ENCODE measurements around the gene CTDNEP1. TPM values are rescaled to one million over a fixed set of nuclear protein-coding genes. Genes with fewer than 3 reads are reported as not detected.
"Not testable (repeated sequence)": the region's sequence is repeated elsewhere in the genome, so short reads cannot be mapped to it uniquely, and the experiment has no call there.

Gene CTDNEP1
- total RNA-seq, 1 donor from 2014 or later: 73.5 TPM

GRCh38 chr17:7249214-7249613 is 2.3 kb downstream of the CTDNEP1 start:
- DNase-seq (ENCODE audit: extremely low read depth, low read depth, low spot score): no peak

- DNase-seq (ENCODE audit: extremely low read depth, low read depth, low spot score): no peak
These were observed 2.7 kb downstream of the CTDNEP1 start for GRCh38 chr17:7248796-7249195.

GRCh38 chr17:7246779-7247178 is 4.8 kb downstream of the CTDNEP1 start:
- no peak for DNase-seq (ENCODE audit: extremely low read depth, low read depth, low spot score)

- DNase-seq (ENCODE audit: extremely low read depth, low read depth, low spot score): not testable (repeated sequence)
These were observed 7.7 kb downstream of the CTDNEP1 start for GRCh38 chr17:7243838-7244237.

GRCh38 chr17:7243453-7243729 is 8.1 kb downstream of the CTDNEP1 start:
- no peak for DNase-seq (ENCODE audit: extremely low read depth, low read depth, low spot score)

GRCh38 chr17:7242717-7243452 is 8.6 kb downstream of the CTDNEP1 start:
- peak; percentile 96 for DNase-seq (ENCODE audit: extremely low read depth, low read depth, low spot score)

GRCh38 chr17:7241783-7242716 is 9.5 kb downstream of the CTDNEP1 start, which contains the start of gene GABARAP:
TSS of gene GABARAP (minus strand) at chr17:7242449. CDS start at chr17:7242330, 119 bp downstream.
- peak; percentile 70 for DNase-seq (ENCODE audit: extremely low read depth, low read depth, low spot score)

- no peak for DNase-seq (ENCODE audit: extremely low read depth, low read depth, low spot score)
These were observed 10.3 kb downstream of the CTDNEP1 start for GRCh38 chr17:7241090-7241733.

GRCh38 chr17:7240375-7240774 is 11.2 kb downstream of the CTDNEP1 start:
- no peak for DNase-seq (ENCODE audit: extremely low read depth, low read depth, low spot score)

GRCh38 chr17:7239091-7240027 is 12.2 kb downstream of the CTDNEP1 start, which contains the start of gene PHF23:
TSS of gene PHF23 (minus strand) at chr17:7239457. CDS start at chr17:7239279, 178 bp downstream.
- DNase-seq (ENCODE audit: extremely low read depth, low read depth, low spot score): peak; percentile 93

- no peak for DNase-seq (ENCODE audit: extremely low read depth, low read depth, low spot score)
These were observed 13.0 kb downstream of the CTDNEP1 start for GRCh38 chr17:7238420-7239090.

- DNase-seq (ENCODE audit: extremely low read depth, low read depth, low spot score): no peak
These were observed 13.6 kb downstream of the CTDNEP1 start for GRCh38 chr17:7237761-7238419.

GRCh38 chr17:7237266-7237760 is 14.2 kb downstream of the CTDNEP1 start:
- no peak for DNase-seq (ENCODE audit: extremely low read depth, low read depth, low spot score)

- no peak for DNase-seq (ENCODE audit: extremely low read depth, low read depth, low spot score)
These were observed 14.7 kb downstream of the CTDNEP1 start for GRCh38 chr17:7236808-7237207.

GRCh38 chr17:7235693-7236665 is 15.6 kb downstream of the CTDNEP1 start:
- DNase-seq (ENCODE audit: extremely low read depth, low read depth, low spot score): no peak

- DNase-seq (ENCODE audit: extremely low read depth, low read depth, low spot score): no peak
These were observed 17.2 kb downstream of the CTDNEP1 start, which contains the start of gene DVL2 for GRCh38 chr17:7234083-7234951. TSS of gene DVL2 (minus strand) at chr17:7234517. CDS start at chr17:7234262, 255 bp downstream.

- DNase-seq (ENCODE audit: extremely low read depth, low read depth, low spot score): no peak
These were observed 17.8 kb downstream of the CTDNEP1 start for GRCh38 chr17:7233701-7234082.
